HEK293T (cell line): ENCODE measurements around the gene POLR3B.

Experiments
- CTCF ChIA-PET: fragments of 350-600 bp; formaldehyde crosslinking; extraction: SDS; loops from one replicate; lab custom pipeline; 2021; ENCODE audit warnings: antibody characterized with exemption, inconsistent platforms; lab: Yijun Ruan, JAX
- POLR2A ChIA-PET: fragments of 350-600 bp; formaldehyde crosslinking; extraction: SDS; loops from one replicate; lab custom pipeline; 2020; ENCODE audit warnings: antibody characterized with exemption, inconsistent platforms; lab: Yijun Ruan, JAX
- DNase-seq: peaks from one replicate; pipeline ENCODE4 v3.0.0; 2012; ENCODE audit warnings: mixed read lengths; ENCODE audit errors: extremely low spot score
- ARNT ChIP-seq: fragments of 450-650 bp; IDR thresholded peaks from 2 replicates; pipeline ENCODE4 v1.6.1; 2017; ENCODE audit warnings: mild to moderate bottlenecking
- BHLHE40 ChIP-seq: fragments of 450-650 bp; IDR thresholded peaks from 2 replicates; pipeline ENCODE4 v1.6.1; 2016; ENCODE audit warnings: mild to moderate bottlenecking, moderate library complexity, borderline replicate concordance
- CTBP1 ChIP-seq: fragments of 450-650 bp; IDR thresholded peaks from 2 replicates; pipeline ENCODE4 v1.6.1; 2016; ENCODE audit warnings: borderline replicate concordance
- ELF4 ChIP-seq: fragments of 450-650 bp; IDR thresholded peaks from 2 replicates; pipeline ENCODE4 v1.6.1; 2017; ENCODE audit warnings: antibody characterized with exemption
- FOXA1 ChIP-seq: fragments of 450-650 bp; IDR thresholded peaks from 2 replicates; pipeline ENCODE4 v1.6.1; 2016; ENCODE audit warnings: mild to moderate bottlenecking
- FOXK2 ChIP-seq: fragments of 450-650 bp; IDR thresholded peaks from 2 replicates; pipeline ENCODE4 v1.6.1; 2016; ENCODE audit warnings: mild to moderate bottlenecking
- FOXM1 ChIP-seq: fragments of 450-650 bp; IDR thresholded peaks from 2 replicates; pipeline ENCODE4 v1.6.1; 2017; ENCODE audit warnings: mild to moderate bottlenecking, borderline replicate concordance
- HDGF ChIP-seq: fragments of 450-650 bp; IDR thresholded peaks from 2 replicates; pipeline ENCODE4 v1.6.1; 2017; ENCODE audit warnings: antibody characterized with exemption, borderline replicate concordance
- L3MBTL2 ChIP-seq: fragments of 450-650 bp; conservative IDR thresholded peaks from 2 replicates; pipeline ENCODE4 v1.6.1; 2016; ENCODE audit warnings: mild to moderate bottlenecking
- LEF1 ChIP-seq: fragments of 450-650 bp; IDR thresholded peaks from 2 replicates; pipeline ENCODE4 v1.6.1; 2017; ENCODE audit warnings: mild to moderate bottlenecking, borderline replicate concordance
- NFRKB ChIP-seq: fragments of 450-650 bp; IDR thresholded peaks from 2 replicates; pipeline ENCODE4 v1.6.1; 2016; ENCODE audit warnings: mild to moderate bottlenecking, moderate library complexity
- PKNOX1 ChIP-seq: fragments of 450-650 bp; IDR thresholded peaks from 2 replicates; pipeline ENCODE4 v1.6.1; 2016
- SP1 ChIP-seq: fragments of 450-650 bp; IDR thresholded peaks from 2 replicates; pipeline ENCODE4 v1.6.1; 2017
- SUZ12 ChIP-seq: fragments of 450-650 bp; IDR thresholded peaks from 2 replicates; pipeline ENCODE4 v1.6.1; 2016; ENCODE audit warnings: mild to moderate bottlenecking
- TARDBP ChIP-seq: fragments of 450-650 bp; IDR thresholded peaks from 2 replicates; pipeline ENCODE4 v1.6.1; 2016
- ZNF384 ChIP-seq: fragments of 450-650 bp; IDR thresholded peaks from 2 replicates; pipeline ENCODE4 v1.6.1; 2016

Gene POLR3B

GRCh38 chr12:106490264-106490663 is 132.7 kb downstream of the POLR3B start:
- DNase-seq: no peak
- TF ChIP-seq CTBP1 (no peak), FOXK2 (no peak), BHLHE40 (no peak), FOXM1 (no peak), TARDBP (no peak), SP1 (no peak), NFRKB (no peak), ELF4 (no peak), FOXA1 (no peak), LEF1 (no peak), HDGF (no peak), PKNOX1 (no peak)
- ChIA-PET POLR2A (no interaction called here), CTCF (interaction anchor here (1.1 to 1.2 kb wide), 2 partner anchors 10 to 22 kb away, joined by 3 to 5 read pairs; no protein-coding TSS in a partner anchor)

DNA sequence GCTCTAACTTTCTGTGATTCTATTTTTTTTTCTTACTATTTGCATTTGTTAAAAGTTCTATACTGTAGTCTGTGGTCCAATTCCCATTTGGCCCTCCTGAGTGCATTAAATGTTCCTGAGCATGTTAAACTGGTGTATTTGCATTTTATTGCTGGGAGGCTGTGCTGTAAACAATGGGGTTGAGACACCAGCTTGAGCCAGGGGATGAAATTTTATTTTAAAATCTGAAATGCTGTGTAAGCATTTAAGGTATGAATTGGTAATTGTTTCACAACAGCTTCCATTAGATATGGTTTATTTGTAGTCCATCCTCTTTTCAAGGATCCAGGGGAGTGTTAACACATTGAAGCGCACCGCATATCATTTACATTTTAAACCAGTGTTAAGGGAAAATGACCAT is 135.3 kb downstream of the POLR3B start:
- no peak for DNase-seq
- ChIA-PET CTCF (no interaction called here), POLR2A (no interaction called here)
- TF ChIP-seq LEF1 (no peak), PKNOX1 (no peak), SUZ12 (no peak), CTBP1 (no peak), BHLHE40 (no peak), FOXA1 (no peak), ZNF384 (no peak), L3MBTL2 (no peak), ARNT (no peak), TARDBP (no peak), FOXK2 (no peak), HDGF (no peak), ELF4 (no peak), SP1 (no peak), FOXM1 (no peak), NFRKB (no peak)

GRCh38 chr12:106493531-106493930 is 136.0 kb downstream of the POLR3B start:
- POLR2A ChIA-PET: no interaction called here
- DNase-seq: no peak
- no peak for TF ChIP-seq BHLHE40
- TF ChIP-seq SUZ12: no peak
- TF ChIP-seq PKNOX1: no peak
- TF ChIP-seq HDGF: no peak
- no peak for TF ChIP-seq NFRKB
- no peak for TF ChIP-seq CTBP1
- CTCF ChIA-PET: no interaction called here

GRCh38 chr12:106495354-106495965 is 137.9 kb downstream of the POLR3B start:
- ChIA-PET POLR2A (no interaction called here), CTCF (interaction anchor here (0.9 kb wide), 1 partner anchor 424 kb away, joined by 3 read pairs; no protein-coding TSS in a partner anchor)
- no peak for DNase-seq
- no peak for TF ChIP-seq LEF1
- TF ChIP-seq NFRKB: no peak
- TF ChIP-seq SP1: no peak
- no peak for TF ChIP-seq BHLHE40
- TF ChIP-seq SUZ12: no peak
- no peak for TF ChIP-seq ELF4
- TF ChIP-seq HDGF: no peak
- no peak for TF ChIP-seq FOXK2
- TF ChIP-seq PKNOX1: no peak
- no peak for TF ChIP-seq FOXA1
- TF ChIP-seq L3MBTL2: no peak
- TF ChIP-seq TARDBP: no peak

GRCh38 chr12:106498056-106498455 is 140.5 kb downstream of the POLR3B start:
- TF ChIP-seq ZNF384: no peak
- no peak for TF ChIP-seq ARNT
- no peak for TF ChIP-seq LEF1
- no peak for TF ChIP-seq BHLHE40
- no peak for TF ChIP-seq TARDBP
- no peak for TF ChIP-seq FOXM1
- no peak for TF ChIP-seq FOXA1
- no peak for TF ChIP-seq SP1
- no peak for TF ChIP-seq HDGF
- TF ChIP-seq L3MBTL2: no peak
- no peak for TF ChIP-seq PKNOX1
- no peak for TF ChIP-seq CTBP1
- no peak for TF ChIP-seq FOXK2
- no peak for TF ChIP-seq SUZ12
- no peak for TF ChIP-seq NFRKB
- no peak for TF ChIP-seq ELF4
- POLR2A ChIA-PET: no interaction called here

DNA sequence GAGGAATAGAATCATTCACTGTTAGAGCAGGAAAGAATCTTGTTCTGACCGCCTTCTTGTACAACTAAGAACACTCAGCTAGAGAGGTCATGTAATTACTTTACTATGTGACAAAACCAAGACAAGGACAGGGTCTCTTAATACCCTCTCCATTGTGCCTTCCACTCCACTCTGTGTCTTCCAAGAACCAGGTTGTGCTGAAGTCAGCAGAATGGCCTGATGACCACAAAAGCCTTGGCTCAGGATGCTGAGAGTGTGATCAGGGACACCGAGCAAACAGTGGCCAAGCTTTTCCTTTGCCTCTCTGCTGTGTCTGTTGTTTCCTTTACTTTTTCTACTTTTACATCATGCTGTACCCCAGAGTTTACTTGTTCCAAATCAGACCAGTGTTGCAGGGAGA is 142.1 kb downstream of the POLR3B start:
- no peak for TF ChIP-seq ARNT
- TF ChIP-seq CTBP1: no peak
- TF ChIP-seq BHLHE40: no peak
- TF ChIP-seq TARDBP: no peak
- no peak for TF ChIP-seq LEF1
- TF ChIP-seq ZNF384: no peak
- no peak for TF ChIP-seq HDGF
- TF ChIP-seq FOXM1: no peak
- TF ChIP-seq SP1: no peak
- TF ChIP-seq PKNOX1: no peak
- TF ChIP-seq L3MBTL2: no peak
- TF ChIP-seq SUZ12: no peak
- no peak for TF ChIP-seq NFRKB
- CTCF ChIA-PET: no interaction called here
- POLR2A ChIA-PET: no interaction called here
- no peak for DNase-seq

More at GRCh38 chr12:106498056-106498455, 140.5 kb downstream of the POLR3B start:
- CTCF ChIA-PET: no interaction called here
- DNase-seq: no peak
